ENCODE measurements around the gene TMEM266.

The TMEM266 gene

DNA sequence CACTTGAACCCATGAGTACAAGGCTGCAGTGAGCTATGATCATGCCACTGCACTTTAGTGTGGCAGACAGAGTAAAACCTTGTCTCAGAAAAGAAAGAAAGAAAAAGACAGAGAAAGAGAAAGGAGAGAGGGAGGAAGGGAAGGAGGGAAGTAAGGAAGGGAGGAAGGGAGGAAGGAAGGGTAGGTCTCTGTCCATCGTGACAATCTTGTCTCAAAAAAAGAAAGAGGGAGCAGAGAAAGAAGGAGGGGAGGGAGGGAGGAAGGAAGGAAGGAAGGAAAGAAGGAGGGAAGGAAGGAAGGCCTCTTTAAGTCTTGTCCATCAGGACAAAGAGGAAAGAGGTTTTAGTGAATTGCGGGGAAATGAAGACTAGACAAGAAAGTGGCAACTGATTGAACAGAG lies 129.3 kb downstream of the TMEM266 start:
- no peak for DNase-seq

DNA sequence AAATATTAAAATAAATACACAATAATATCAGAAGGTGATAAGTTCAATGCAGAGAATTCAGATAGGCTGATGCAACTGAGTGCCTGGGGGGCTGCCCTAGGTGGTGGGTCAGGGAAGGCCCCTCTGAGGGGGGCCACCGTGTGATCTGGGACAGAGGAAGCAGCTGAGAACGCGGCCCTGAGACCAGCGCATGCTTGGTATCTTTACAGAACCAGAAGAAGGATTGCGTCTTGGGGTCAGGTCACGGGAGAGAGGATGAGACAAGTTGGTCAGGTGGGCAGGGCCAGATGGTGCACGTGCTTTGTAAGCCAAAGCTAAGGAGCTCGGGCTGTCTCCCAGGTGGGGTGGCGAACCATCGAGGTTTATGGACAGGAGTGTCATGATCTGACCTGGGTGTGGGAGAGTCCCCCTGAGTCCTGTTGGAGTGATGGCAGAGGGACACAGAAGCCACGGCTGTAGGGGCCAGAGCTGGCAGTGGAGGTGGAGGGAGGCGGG lies 130.3 kb downstream of the TMEM266 start:
- no peak for DNase-seq

DNA sequence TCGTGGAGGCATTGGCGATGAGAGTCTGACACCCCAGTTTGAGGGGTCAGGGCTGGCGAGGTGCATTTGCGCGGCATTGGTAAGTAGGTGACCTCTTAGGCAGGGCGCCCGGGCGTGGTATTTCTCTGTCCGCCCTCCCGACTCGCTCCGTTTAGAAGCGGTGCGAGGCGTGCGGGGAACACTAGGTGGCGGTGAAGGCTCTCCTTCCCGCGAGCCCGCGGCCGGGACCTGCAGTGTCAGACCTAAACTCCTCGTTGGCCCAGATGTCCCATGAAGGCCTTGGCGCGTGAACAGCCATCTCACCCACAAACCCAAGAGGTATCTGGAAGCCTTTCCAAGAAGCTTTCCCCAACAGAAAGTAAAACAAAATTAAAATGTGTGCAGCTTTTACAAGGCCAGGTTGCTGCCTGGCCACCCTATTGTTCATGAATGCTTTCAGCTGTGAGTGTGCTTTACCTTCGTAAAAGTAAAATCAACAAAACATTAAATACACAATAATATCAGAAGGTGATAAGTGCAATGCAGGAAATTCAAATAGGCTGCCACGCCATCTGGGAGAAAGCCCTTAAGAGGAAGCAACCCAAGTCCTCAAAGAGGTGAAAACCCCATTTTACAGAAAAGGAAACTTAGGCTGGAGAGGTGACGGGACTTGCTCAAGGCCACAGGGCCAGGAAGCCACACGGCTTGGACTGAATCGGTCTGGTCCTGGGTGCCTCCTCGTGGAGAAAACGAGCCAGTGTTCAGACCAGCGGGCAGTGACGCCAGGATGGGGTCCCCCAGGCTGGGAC lies 131.2 kb downstream of the TMEM266 start:
- DNase-seq = peak; percentile 35 to 50 (median 42)

DNA sequence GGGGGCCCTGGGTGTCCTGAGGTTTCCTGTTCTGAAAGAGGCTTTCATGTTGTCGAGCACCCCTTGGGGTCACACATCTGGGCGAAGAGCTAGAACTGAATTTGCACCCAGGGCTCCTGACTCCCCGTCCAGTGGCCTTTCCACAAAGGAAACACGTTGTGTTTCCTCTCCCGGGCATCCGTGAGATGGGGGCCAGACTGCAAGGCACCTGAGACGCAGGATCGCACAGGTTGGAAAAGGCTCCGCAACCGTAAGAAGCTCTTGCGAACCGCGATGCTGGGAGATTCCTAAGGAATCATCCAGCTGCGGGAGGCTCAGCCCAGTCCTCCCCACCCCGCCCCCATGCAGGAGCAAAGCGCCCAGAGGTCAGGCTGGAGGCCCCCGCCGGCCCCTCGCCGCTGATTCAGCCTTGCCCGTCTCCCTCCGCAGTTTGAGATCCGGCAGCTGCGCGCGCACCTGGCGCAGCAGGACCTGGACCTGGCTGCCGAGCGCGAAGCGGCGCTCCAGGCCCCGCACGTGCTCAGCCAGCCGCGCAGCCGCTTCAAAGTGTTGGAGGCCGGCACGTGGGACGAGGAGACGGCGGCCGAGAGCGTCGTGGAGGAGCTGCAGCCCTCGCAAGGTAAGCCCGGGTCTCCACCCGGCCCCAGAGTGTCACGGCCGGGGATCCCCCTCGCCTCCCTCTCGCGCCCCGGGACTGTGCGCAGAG lies 131.9 kb downstream of the TMEM266 start:
- no peak for DNase-seq

DNA sequence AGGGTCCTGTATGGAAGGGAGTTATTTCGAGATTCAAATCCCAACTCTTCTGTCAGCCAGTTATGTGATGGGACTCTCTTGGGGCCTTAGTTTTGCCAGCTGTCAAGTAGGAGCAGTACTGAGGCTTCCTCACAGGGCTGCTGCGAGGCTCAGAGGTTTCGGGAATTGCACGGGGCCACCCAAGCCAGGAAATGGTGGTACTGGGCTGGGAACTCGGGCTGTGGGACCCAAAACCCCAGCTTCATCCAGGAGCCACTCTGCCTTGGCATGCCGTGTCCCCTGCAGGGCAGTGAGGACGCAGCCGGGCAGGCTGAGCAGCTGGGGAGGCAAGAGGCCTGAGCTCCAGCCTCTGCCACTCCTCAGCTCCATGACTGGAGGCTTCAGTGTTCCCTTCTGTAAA lies 132.9 kb downstream of the TMEM266 start:
- no peak for DNase-seq

DNA sequence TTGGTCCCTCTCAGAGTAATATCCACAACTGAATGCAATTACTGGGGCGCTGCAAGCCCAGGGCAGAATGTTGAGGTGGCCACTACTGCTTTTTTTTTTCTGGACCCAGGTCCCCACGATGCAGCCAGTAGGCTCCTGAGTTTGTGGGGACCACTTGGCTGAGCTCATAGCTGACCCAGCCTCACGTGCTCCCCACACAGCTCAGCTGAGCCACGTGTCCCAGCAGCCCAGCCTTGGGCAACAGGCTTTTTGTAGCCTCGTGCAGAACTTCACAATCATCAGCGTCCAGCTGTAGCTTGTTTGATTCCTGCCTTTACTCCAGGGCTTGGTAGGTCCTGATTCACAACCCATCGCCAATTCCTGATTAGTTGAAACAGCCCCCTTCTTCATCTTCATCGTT lies 134.1 kb downstream of the TMEM266 start:
- no peak for DNase-seq

DNA sequence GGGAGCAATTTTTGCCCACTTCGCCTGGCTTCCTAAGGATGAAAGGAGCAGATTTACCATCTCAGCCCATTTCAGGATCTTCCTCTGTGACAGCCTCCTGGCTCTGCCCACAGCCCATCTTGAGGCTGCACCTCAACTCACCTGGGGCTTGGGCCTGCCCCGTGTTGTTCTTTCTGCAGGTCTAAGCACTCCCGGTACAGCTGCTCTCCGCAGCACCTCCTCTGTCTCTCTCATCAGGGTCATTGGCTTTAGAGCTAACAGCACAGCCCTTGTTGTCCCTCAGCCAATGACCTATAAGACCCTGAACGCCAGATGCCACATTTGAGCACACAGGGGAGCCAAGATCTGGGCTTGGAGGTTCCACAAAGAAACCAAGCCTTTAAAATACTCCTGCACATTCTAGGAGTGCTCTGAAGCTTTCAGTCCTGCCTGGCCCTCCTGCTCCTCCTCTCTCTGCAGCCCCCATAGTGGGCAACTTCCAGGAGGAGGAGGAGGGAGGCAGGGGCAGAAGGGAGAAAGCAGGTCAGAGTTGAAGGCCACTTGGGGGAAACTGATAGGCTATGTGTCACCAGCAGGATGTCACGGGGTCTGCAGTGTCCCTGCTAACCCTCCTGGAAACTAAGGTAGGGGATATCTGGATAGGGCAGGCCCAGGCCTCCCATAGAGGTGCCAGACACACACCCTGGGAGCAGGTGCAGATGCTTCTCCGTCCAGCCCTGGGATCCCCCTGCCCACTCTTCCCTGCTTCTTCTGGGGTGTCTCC lies 135.9 kb downstream of the TMEM266 start:
- DNase-seq = no peak

DNA sequence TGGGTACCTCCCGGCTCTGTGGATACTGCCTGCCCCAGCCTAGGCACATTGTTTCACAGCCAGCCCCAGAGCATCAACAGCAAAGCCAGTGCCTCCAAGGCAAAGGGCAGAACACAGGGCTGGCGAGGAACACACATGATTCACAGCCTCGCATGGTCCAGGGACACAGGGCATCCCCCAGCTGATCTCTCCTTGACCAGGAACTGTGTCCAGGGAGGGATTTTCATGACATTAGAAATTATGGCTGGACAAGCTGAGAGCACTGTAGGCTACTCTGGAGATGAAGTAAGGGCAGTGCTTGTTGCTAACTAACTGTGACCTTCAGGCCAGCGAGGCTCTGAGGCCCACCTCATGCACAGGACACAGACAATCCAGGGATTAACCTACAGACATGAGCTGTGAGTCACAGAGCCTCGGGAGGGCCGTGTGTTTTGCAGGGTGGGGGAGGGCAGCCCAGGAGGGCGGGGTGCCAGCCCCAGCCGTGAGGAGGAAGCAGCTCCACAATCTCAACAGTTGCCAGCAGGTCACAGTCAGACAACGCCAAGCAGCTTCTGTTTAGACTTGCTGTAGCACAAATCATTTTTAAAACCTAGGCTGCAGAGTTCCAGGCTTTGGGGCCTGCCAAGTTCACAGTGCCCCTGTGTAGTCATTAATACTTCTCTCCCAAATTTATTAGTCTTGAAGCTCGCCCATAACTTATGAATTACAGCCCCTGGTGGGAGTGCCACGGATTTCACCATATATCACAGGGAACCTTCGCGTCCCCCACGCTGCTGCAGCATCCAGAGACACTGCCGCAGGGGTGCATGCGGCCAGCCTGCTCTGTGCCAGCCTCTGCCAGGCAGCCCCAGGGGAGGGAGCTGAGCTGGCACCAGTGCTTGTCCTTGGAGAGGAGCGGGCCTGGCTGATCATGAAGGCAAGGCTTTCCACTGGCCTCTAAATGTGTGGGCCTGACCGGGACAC lies 136.8 kb downstream of the TMEM266 start:
- DNase-seq = no peak

DNA sequence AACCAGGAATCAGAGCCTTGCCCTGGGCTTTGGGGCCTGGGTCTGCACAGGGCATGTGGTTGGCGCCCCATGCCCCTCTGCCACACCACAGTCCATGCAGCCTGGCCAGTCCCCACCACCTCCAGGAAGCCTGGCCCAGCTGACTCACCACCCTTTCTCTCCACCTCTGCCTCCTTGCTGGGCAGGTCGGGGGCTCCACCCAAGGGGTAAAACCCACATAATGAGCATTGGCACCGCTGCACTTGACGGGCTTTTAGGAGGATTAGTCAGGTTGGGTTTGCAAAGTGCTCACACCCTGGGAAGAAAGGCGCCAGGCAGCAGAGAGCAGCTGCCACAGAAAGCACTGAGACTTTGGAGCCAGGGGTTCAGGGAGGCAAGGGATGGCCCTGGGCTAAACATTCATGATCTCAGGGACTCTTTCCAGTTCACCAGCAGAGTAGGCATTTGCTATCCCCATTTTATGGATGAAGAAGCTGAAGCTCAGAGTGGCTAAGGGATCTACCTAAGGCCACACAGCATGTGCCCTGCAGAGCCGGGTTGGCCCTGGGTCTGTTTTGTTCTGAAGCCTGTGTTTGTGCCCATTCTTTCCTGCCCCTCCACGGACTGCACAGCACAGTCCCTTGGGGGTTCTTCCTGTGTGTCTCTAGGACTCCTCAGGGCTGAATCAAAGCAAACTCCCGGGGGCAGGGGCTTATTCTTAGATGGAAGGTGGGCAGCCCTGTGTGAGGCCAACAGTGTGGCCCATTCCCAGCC lies 138.1 kb downstream of the TMEM266 start:
- DNase-seq = no peak

DNA sequence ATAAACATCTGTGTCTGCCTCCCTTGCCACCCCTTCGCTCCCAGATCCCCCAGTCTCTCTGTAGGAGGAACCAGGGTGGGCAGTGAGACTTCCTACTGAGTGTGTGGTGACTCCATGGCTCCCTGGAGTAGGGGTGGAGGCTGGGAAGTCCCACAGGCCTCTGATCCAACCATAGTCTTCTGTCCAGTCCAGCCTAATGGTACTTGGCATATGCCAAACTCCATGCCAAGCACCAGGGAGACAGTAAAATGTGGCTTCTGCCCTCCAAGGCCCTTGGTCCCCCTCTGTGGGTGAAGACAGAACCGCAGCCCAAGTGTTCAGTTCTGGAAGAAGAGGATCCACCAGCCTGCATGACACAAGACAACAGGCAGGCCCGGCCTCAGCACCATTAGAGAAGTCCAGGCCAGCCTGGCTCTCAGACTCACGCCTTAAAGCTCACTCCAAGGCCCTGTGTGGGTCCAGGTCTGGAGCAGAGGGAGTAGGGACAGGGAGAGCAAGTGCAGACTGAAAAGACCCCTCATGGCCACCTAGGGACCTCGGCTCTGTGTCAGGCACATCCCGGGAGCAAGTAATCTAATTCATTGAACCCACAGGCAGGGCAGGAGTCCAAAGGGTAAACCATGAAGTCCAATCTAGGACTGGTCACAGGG lies 138.8 kb downstream of the TMEM266 start:
- no peak for DNase-seq

DNA sequence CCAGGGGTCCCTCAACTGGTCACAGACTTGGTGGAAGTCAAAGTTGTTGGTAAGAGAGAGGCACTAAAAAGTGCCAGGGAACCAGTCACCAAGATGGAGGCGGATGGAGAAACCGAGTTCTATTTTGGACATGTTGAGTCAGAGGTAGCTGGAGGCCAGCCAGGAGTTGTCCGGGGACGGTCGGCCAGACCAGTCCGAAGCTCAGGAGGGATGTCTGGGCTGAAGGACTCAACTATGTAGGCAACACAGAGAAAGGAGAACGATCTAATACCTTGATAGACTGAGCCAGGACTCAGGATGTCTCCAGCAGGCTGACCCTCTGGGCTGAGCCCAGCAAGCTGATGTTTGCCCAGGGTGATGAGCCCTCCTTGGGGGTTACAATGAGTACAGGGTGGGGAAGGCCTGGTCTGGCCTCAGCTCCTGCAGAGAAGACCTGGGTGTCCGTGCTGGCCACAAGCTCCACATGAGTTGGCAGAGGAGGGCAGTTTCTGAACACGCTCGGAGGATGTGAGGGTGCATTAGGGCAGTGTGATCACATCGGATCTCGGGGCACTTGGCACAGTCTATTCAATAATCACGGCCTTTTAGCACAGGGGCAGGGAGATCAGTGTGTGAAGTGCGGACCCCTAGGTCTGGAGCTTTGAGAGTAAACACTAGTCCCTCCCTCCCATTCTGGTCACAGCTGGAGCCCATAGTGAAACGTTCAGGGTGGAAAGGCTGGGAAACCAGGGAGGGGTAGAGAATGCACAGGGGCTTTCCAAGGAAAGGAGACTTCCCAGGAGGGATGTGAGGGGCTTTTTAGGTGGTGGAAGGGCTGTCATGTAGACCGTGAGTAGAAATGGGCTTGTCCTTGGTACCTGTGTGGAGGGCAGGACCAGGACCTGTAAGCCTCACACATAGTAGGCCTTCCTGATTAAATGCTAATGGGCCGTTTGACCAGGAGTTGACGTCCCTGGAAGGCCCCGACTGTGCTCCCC lies 139.6 kb downstream of the TMEM266 start:
- no peak for DNase-seq

DNA sequence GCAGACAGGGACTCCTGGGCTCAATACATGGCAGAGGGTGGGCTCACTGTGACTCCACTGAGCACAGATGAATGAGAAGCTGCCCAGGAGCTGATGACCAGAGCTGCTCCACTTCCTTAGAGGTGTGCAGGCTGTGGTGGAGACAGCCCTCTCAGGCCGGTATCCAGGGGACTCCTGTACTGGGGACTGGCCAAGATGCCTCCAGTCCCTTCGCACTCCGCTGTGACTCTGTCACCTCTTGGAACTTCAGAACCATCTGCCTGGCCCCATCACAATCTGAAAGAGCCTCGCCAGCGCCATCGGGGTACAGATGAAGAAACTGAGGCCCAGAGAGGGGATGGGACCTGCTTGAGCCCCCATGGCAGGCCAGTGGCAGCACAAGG lies 140.3 kb downstream of the TMEM266 start:
- no peak for DNase-seq

DNA sequence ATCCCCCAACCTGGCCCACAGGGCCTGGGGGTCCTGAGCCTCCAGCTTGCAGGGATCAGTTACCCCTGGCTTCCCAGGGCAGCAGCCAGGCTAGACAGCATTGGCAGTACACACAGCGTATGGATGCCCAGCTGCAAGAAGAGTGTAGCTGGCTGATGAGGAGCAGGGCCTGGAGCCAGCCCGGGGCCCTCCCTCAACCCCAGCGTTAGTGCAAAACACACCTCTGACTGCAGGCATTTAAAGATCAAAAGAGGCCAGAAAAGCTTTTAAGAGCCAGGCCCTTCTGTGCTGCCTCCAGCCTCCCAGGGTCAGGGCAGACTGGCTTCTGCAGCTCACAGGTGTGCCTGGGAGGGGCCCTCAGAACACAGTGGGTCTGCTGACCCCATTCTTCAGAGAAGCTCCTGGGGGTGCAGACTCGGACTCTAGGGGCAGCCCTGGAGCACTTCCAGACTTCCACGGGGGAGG lies 140.9 kb downstream of the TMEM266 start:
- DNase-seq = no peak

DNA sequence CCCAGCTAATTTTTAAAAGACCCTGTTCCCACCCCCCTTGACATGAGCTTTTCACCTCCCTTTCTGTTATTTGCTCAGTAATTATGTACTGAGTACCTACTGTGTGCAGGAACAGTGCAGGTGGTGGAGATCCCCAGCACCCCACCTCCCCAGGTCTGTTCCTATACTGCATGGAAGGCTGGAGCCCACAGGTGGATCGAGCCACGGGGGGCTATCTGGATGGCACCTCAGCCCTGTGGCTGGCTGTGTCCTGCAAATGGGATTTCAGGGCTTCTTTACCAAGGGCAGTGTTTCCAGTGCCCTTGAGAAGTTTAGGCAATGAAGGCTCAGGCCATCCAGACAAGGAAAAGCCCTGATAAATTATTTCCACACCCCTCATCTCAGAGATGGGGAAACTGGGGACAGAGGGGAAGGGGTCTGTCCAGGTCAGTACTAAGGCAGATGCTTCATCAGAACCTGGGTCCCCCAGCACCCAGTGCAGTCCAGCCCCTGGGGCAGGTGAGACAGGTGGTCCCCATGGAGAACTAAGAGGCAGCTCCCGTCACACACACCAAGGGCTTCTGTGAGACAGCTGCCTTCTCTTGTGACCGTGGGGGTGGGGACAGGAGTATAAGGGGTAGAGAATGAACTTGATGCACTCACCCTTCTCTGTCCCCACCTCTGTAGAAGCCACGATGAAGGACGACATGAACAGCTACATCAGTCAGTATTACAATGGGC lies 141.9 kb downstream of the TMEM266 start:
- DNase-seq = no peak

DNA sequence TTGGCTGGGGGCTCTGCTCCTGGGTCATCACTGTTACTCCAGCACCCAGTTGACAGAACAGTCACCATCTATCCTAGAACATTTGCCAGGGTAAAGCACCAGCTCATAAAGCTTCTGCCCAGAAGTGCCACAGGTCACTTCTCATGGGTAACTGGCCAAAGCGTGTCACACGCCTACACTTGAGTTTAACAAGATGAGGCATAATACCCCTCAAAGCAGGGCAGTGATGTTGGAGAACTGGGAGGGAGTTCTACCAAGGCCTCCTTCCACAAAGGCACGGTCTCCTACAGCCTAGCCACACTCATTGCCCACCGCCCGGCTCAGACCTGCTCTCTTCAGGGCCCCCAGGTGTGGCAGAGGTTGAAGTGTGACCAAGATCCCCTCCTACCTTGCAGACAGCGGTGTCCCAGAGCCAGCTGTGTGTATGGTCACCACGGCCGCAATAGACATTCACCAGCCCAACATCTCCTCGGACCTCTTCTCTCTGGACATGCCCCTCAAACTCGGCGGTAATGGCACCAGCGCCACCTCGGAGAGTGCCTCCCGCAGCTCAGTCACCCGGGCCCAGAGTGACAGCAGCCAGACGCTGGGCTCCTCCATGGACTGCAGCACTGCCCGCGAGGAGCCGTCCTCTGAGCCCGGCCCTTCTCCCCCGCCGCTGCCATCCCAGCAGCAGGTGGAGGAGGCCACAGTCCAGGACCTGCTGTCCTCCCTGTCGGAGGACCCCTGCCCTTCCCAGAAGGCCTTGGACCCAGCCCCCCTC lies 143.7 kb downstream of the TMEM266 start:
- DNase-seq = no peak

DNA sequence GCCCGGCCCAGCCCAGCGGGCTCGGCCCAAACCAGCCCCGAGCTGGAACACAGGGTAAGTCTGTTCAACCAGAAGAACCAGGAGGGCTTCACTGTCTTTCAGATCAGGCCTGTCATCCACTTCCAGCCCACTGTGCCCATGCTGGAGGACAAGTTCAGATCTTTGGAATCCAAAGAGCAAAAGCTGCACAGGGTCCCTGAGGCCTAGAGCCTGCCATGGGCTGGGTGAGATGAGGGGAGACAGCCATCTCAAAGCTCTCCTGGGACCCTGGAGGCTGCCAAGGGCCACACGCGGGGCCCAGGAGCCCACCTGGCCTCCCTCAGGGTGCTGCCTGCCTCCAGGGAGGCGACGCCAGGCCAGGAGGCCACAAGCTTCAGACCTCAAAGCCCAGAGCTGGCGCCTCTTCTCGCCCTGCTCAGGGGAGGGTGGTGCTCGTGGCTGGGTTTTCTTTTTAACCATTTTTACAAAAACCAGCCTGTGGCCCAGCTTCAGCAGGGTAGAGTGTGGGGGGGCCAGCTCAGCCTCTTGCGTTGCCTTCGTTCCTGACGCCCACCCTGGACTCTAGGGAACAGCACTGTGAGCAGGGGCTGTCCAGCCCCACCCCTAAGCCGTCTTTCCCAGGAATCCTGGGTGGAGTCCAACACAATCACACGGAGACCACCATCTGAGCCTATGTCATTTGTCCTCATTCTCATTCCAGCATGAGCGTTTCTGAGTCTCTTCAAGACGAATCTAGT lies 144.5 kb downstream of the TMEM266 start:
- DNase-seq = no peak

DNA sequence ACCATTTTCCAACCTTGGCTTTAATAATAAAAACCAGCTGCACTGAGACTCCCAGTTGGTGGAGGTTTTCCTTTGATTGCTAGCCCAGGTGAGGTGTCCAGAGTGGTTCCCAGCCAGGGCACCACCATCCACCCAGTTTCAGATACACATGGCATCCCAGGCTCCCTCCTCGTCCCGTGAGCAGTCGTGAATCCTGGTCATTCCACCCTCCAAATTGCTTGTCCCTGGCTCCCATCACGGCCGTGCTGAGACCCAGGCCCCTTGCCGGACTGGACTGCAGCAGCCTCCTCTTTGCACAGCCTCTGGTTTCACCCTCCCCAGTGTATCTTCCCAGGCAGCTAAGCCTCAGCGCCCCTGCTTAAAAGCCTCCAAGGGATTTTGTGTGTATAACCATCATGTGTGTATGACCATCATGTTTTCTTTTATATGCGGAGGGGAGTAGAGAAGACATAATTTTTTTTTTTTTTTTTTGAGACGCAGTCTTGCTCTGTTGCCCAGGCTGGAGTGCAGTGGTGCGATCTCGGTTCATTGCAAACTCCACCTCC lies 145.2 kb downstream of the TMEM266 start:
- DNase-seq = no peak
